HEK293 (cell line): Measurements from ENCODE around the gene SP9.

ENCODE experiments used
- CTCF ChIA-PET: fragments of 350-600 bp; formaldehyde crosslinking; extraction: SDS; loops from one replicate; lab custom pipeline; 2021; ENCODE audit warnings: antibody characterized with exemption; lab: Yijun Ruan, JAX
- POLR2A ChIA-PET: fragments of 300-600 bp; formaldehyde crosslinking; extraction: SDS; loops from one replicate; lab custom pipeline; 2020; ENCODE audit warnings: antibody characterized with exemption, inconsistent platforms; lab: Yijun Ruan, JAX
- H3K27ac ChIP-seq: fragments of 200-500 bp; sonication (Bioruptor generic); 2 replicates; pipeline ENCODE4 v1.5.1; 2014; ENCODE audit warnings: low read depth, low read length, control low read depth, inconsistent platforms; ENCODE audit errors: extremely low read depth
- H3K36me3 ChIP-seq, 2 experiments: fragments of 200-500 bp in 1 of 2; sonication (Bioruptor generic) in 1 of 2; 1 replicate in 1 of 2; 2 replicates in 1 of 2; pipeline ENCODE4 v1.5.1; 2014 to 2017; ENCODE audit warnings: inconsistent platforms in 2 of 2, low read length in 2 of 2; ENCODE audit not compliant: control insufficient read depth in 2 of 2, insufficient read depth in 1 of 2
- H3K4me1 ChIP-seq: fragments of 200-500 bp; sonication (Bioruptor generic); 2 replicates; pipeline ENCODE4 v1.5.1; 2014; ENCODE audit warnings: mild to moderate bottlenecking, low read length, inconsistent platforms; ENCODE audit not compliant: control insufficient read depth, insufficient read depth
- H3K4me3 ChIP-seq: 2 replicates; pipeline ENCODE4 v1.5.1; 2011; ENCODE audit warnings: low read depth, mild to moderate bottlenecking, control low read depth, low read length, moderate library complexity
- H3K9me3 ChIP-seq: fragments of 200-500 bp; sonication (Bioruptor generic); 2 replicates; pipeline ENCODE4 v1.5.1; 2014; ENCODE audit warnings: low read depth, low read length, inconsistent platforms; ENCODE audit not compliant: control insufficient read depth, insufficient read depth
- EGR2 ChIP-seq: fragments of 450-650 bp; formaldehyde crosslinking; IDR thresholded peaks from 2 replicates; pipeline ENCODE4 v1.5.1; 2016; ENCODE audit warnings: low read depth, missing biosample characterization, missing genetic modification characterization
- GLI2 ChIP-seq: fragments of 450-650 bp; formaldehyde crosslinking; IDR thresholded peaks from 2 replicates; pipeline ENCODE4; 2017; ENCODE audit warnings: missing biosample characterization, missing genetic modification characterization, low read depth, borderline replicate concordance
- OSR2 ChIP-seq: fragments of 450-650 bp; formaldehyde crosslinking; IDR thresholded peaks from 2 replicates; pipeline ENCODE4 v1.5.1; 2016; ENCODE audit warnings: missing biosample characterization, missing genetic modification characterization
- SP3 ChIP-seq: fragments of 450-650 bp; formaldehyde crosslinking; IDR thresholded peaks from 2 replicates; pipeline ENCODE4 v1.5.1; 2016; ENCODE audit warnings: missing biosample characterization, missing genetic modification characterization
- ZBTB26 ChIP-seq: fragments of 450-650 bp; formaldehyde crosslinking; optimal IDR thresholded peaks from 2 replicates; pipeline ENCODE3; 2016; ENCODE audit warnings: missing biosample characterization, mild to moderate bottlenecking, missing genetic modification characterization
- ZBTB48 ChIP-seq: fragments of 450-650 bp; formaldehyde crosslinking; IDR thresholded peaks from 2 replicates; pipeline ENCODE4 v1.5.1; 2016; ENCODE audit warnings: missing biosample characterization, missing genetic modification characterization
- ZEB2 ChIP-seq: fragments of 450-650 bp; formaldehyde crosslinking; IDR thresholded peaks from 2 replicates; pipeline ENCODE4 v1.5.1; 2016; ENCODE audit warnings: missing biosample characterization, missing genetic modification characterization
- ZNF133 ChIP-seq: fragments of 450-650 bp; formaldehyde crosslinking; IDR thresholded peaks from 2 replicates; pipeline ENCODE4 v1.5.1; 2016; ENCODE audit warnings: missing biosample characterization, missing genetic modification characterization
- ZNF26 ChIP-seq: fragments of 450-650 bp; formaldehyde crosslinking; IDR thresholded peaks from 2 replicates; pipeline ENCODE4 v1.5.1; 2016; ENCODE audit warnings: missing biosample characterization, missing genetic modification characterization
- ZNF280D ChIP-seq: fragments of 450-650 bp; formaldehyde crosslinking; IDR thresholded peaks from 2 replicates; pipeline ENCODE4 v1.5.1; 2016; ENCODE audit warnings: missing biosample characterization, missing genetic modification characterization
- ZNF311 ChIP-seq: fragments of 450-650 bp; formaldehyde crosslinking; IDR thresholded peaks from 2 replicates; pipeline ENCODE4 v1.5.1; 2017; ENCODE audit warnings: missing biosample characterization, missing genetic modification characterization, borderline replicate concordance
- ZNF354C ChIP-seq: fragments of 450-650 bp; formaldehyde crosslinking; IDR thresholded peaks from 2 replicates; pipeline ENCODE4 v1.5.1; 2016; ENCODE audit warnings: missing biosample characterization, missing genetic modification characterization, low read depth, borderline replicate concordance
- ZNF398 ChIP-seq: fragments of 450-650 bp; formaldehyde crosslinking; IDR thresholded peaks from 2 replicates; pipeline ENCODE4 v1.5.1; 2017; ENCODE audit warnings: missing biosample characterization, missing genetic modification characterization
- ZNF501 ChIP-seq: fragments of 450-650 bp; formaldehyde crosslinking; IDR thresholded peaks from 2 replicates; pipeline ENCODE4 v1.5.1; 2016; ENCODE audit warnings: missing biosample characterization, missing genetic modification characterization
- ZNF521 ChIP-seq: fragments of 450-650 bp; formaldehyde crosslinking; IDR thresholded peaks from 2 replicates; pipeline ENCODE4 v1.5.1; 2017; ENCODE audit warnings: missing biosample characterization, mild to moderate bottlenecking, missing genetic modification characterization
- ZNF623 ChIP-seq: fragments of 450-650 bp; formaldehyde crosslinking; IDR thresholded peaks from 2 replicates; pipeline ENCODE4 v1.5.1; 2016; ENCODE audit warnings: missing biosample characterization, missing genetic modification characterization
- ZNF639 ChIP-seq: fragments of 450-650 bp; formaldehyde crosslinking; IDR thresholded peaks from 2 replicates; pipeline ENCODE4 v1.5.1; 2016; ENCODE audit warnings: missing biosample characterization, missing genetic modification characterization
- ZNF660 ChIP-seq: fragments of 450-650 bp; IDR thresholded peaks from 2 replicates; pipeline ENCODE4 v1.5.1; 2018; ENCODE audit warnings: missing biosample characterization, mild to moderate bottlenecking, missing genetic modification characterization
- ZNF777 ChIP-seq: fragments of 450-650 bp; formaldehyde crosslinking; IDR thresholded peaks from 2 replicates; pipeline ENCODE4 v1.5.1; 2017; ENCODE audit warnings: missing biosample characterization, missing genetic modification characterization, borderline replicate concordance
- ZSCAN18 ChIP-seq: fragments of 450-650 bp; formaldehyde crosslinking; IDR thresholded peaks from 2 replicates; pipeline ENCODE4 v1.5.1; 2016; ENCODE audit warnings: missing biosample characterization, missing genetic modification characterization

Gene SP9

GRCh38 chr2:174326161-174327020 is 8.4 kb upstream of the SP9 start (continued):
- TF ChIP-seq EGR2 = 0 out of 2 replicates have a peak, but pooled peaks have one; percentile 26
- 0 out of 2 replicates have a peak, but pooled peaks have one; percentile 29 for TF ChIP-seq ZBTB48 (tag by site-specific recombination)
- TF ChIP-seq ZNF398 (tag by site-specific recombination) = 0 out of 2 replicates have a peak, but pooled peaks have one; percentile 15
- TF ChIP-seq OSR2 (tag by site-specific recombination) = 0 out of 2 replicates have a peak, but pooled peaks have one; percentile 23
- peak; percentile 31 for TF ChIP-seq ZBTB26 (tag by site-specific recombination)
- TF ChIP-seq ZNF521 (tag by site-specific recombination) = no peak

- H3K27ac ChIP-seq = no peak overlapping the region
- peaks cover 5% of the 10 kb centered on the region for H3K4me1 ChIP-seq
- H3K9me3 ChIP-seq = no peaks in the 10 kb centered on the region
- CTCF ChIA-PET = no interaction called here
- H3K36me3 ChIP-seq = no peaks in the 10 kb centered on the region
- H3K4me3 ChIP-seq = no peak overlapping the region
- POLR2A ChIA-PET = interaction anchor here (1.8 kb wide), 1 partner anchor 79 kb away, joined by 5 read pairs; the partner anchor contains the start of gene OLA1
- no peak for TF ChIP-seq ZNF311 (tag by site-specific recombination)
- no peak for TF ChIP-seq ZNF639 (tag by site-specific recombination)
Observed at GRCh38 chr2:174327021-174327840, 7.5 kb upstream of the SP9 start.

GRCh38 chr2:174327841-174328113 is 7.0 kb upstream of the SP9 start:
- H3K36me3 ChIP-seq = no peaks in the 10 kb centered on the region
- no peak overlapping the region for H3K4me3 ChIP-seq
- peaks cover 6% of the 10 kb centered on the region for H3K4me1 ChIP-seq
- ChIA-PET POLR2A (no interaction called here), CTCF (no interaction called here)
- H3K27ac ChIP-seq = no peak overlapping the region
- H3K9me3 ChIP-seq = no peaks in the 10 kb centered on the region
- TF ChIP-seq ZEB2 (tag by site-specific recombination) = no peak
- TF ChIP-seq ZNF280D (tag by site-specific recombination) = no peak
- TF ChIP-seq ZNF133 = no peak
- no peak for TF ChIP-seq ZNF777 (tag by site-specific recombination)
- no peak for TF ChIP-seq ZSCAN18 (tag by site-specific recombination)
- no peak for TF ChIP-seq SP3 (tag by site-specific recombination)
- no peak for TF ChIP-seq ZNF660 (tag by site-specific recombination)
- no peak for TF ChIP-seq ZNF501 (tag by site-specific recombination)
- TF ChIP-seq GLI2 = no peak
- no peak for TF ChIP-seq ZNF354C (tag by site-specific recombination)
- no peak for TF ChIP-seq ZNF623 (tag by site-specific recombination)
- no peak for TF ChIP-seq ZNF26 (tag by site-specific recombination)
